Stimulated activated naive B cell treated with anti-CD40 and anti-IgM and Interleukin-4, amounts not matched to agents 10 μg/mL and 1 μg/mL and 100 μg/mL, for 72 hours (primary cell): ENCODE data around the gene VAT1L.

Experiments
- ATAC-seq, 2 donors: fragments of 150-1000 bp; cut with Tn5 transposase; replicated peaks; 2 replicates each; pipeline ENCODE4 v1.10.0; 2021; ENCODE audit warnings: moderate library complexity in 1 of 2
- DNase-seq: peaks from one replicate; pipeline ENCODE4 v3.0.0; 2021
- H3K27ac Mint-ChIP-seq: one replicate; pipeline ENCODE4 v1.8.0; 2022; ENCODE audit warnings: mild to moderate bottlenecking, mixed read lengths
- H3K27me3 Mint-ChIP-seq, 2 donors: one replicate each; pipeline ENCODE4 v1.8.0; 2022; ENCODE audit warnings: mixed read lengths in 2 of 2
- H3K36me3 Mint-ChIP-seq, 2 donors: one replicate each; pipeline ENCODE4 v1.8.0; 2022; ENCODE audit warnings: mixed read lengths in 2 of 2, mild to moderate bottlenecking in 1 of 2
- H3K4me1 Mint-ChIP-seq, 2 donors: one replicate each; pipeline ENCODE4 v1.8.0; 2022; ENCODE audit warnings: mixed read lengths in 2 of 2, mild to moderate bottlenecking in 1 of 2
- H3K4me3 Mint-ChIP-seq, 2 donors: one replicate each; pipeline ENCODE4 v1.8.0; 2022; ENCODE audit warnings: mild to moderate bottlenecking in 2 of 2, mixed read lengths in 2 of 2, moderate library complexity in 1 of 2
- H3K9me3 Mint-ChIP-seq, 2 donors: one replicate each; pipeline ENCODE4 v1.8.0; 2022; ENCODE audit warnings: mixed read lengths in 2 of 2, mild to moderate bottlenecking in 1 of 2

VAT1L gene

GRCh38 chr16:77834635-77835540 is 46.5 kb downstream of the VAT1L start:
- Mint-ChIP-seq H3K27me3 (no peaks in the 10 kb centered on the region), H3K27ac (no peak overlapping the region), H3K9me3 (no peaks in the 10 kb centered on the region), H3K36me3 (no peaks in the 10 kb centered on the region), H3K4me1 (no peaks in the 10 kb centered on the region), H3K4me3 (no peak overlapping the region)
- no peak for ATAC-seq
- no peak for DNase-seq

GRCh38 chr16:77836801-77837200 is 48.4 kb downstream of the VAT1L start:
- ATAC-seq (no peak), DNase-seq (no peak)
- Mint-ChIP-seq H3K9me3 (no peaks in the 10 kb centered on the region), H3K27ac (no peak overlapping the region), H3K4me3 (no peak overlapping the region), H3K27me3 (no peaks in the 10 kb centered on the region), H3K36me3 (no peaks in the 10 kb centered on the region), H3K4me1 (no peaks in the 10 kb centered on the region)

- no peaks in the 10 kb centered on the region for H3K27me3 Mint-ChIP-seq
- DNase-seq: no peak
- H3K27ac Mint-ChIP-seq: no peak overlapping the region
- no peak overlapping the region for H3K4me3 Mint-ChIP-seq
- no peak for ATAC-seq
- no peaks in the 10 kb centered on the region for H3K9me3 Mint-ChIP-seq
- H3K4me1 Mint-ChIP-seq: no peaks in the 10 kb centered on the region
- no peaks in the 10 kb centered on the region for H3K36me3 Mint-ChIP-seq
Observed at GRCh38 chr16:77838597-77839255, 50.4 kb downstream of the VAT1L start.

GRCh38 chr16:77840093-77840492 is 51.7 kb downstream of the VAT1L start:
- Mint-ChIP-seq H3K4me1 (no peaks in the 10 kb centered on the region), H3K9me3 (no peaks in the 10 kb centered on the region), H3K4me3 (no peak overlapping the region), H3K27me3 (no peaks in the 10 kb centered on the region), H3K27ac (no peak overlapping the region), H3K36me3 (no peaks in the 10 kb centered on the region)
- no peak for DNase-seq
- ATAC-seq: no peak

GRCh38 chr16:77840673-77841501 is 52.5 kb downstream of the VAT1L start:
- H3K4me1 Mint-ChIP-seq: no peaks in the 10 kb centered on the region
- H3K27me3 Mint-ChIP-seq: peaks cover 0 to 6% of the 10 kb centered on the region in 2 donors
- no peak for ATAC-seq
- no peaks in the 10 kb centered on the region for H3K9me3 Mint-ChIP-seq
- H3K36me3 Mint-ChIP-seq: no peaks in the 10 kb centered on the region
- no peak overlapping the region for H3K27ac Mint-ChIP-seq
- no peak for DNase-seq
- H3K4me3 Mint-ChIP-seq: no peak overlapping the region

GRCh38 chr16:77841502-77841763 is 53.1 kb downstream of the VAT1L start:
- ATAC-seq (no peak), DNase-seq (no peak)
- no peak overlapping the region for H3K27ac Mint-ChIP-seq
- peaks cover 0 to 6% of the 10 kb centered on the region in 2 donors for H3K27me3 Mint-ChIP-seq
- no peaks in the 10 kb centered on the region for H3K4me1 Mint-ChIP-seq
- H3K4me3 Mint-ChIP-seq: no peak overlapping the region
- H3K36me3 Mint-ChIP-seq: no peaks in the 10 kb centered on the region
- no peaks in the 10 kb centered on the region for H3K9me3 Mint-ChIP-seq

- no peaks in the 10 kb centered on the region for H3K36me3 Mint-ChIP-seq
- ATAC-seq (no peak), DNase-seq (no peak)
- no peak overlapping the region for H3K27ac Mint-ChIP-seq
- peaks cover 0 to 6% of the 10 kb centered on the region in 2 donors for H3K27me3 Mint-ChIP-seq
- H3K4me3 Mint-ChIP-seq: no peak overlapping the region
- H3K4me1 Mint-ChIP-seq: no peaks in the 10 kb centered on the region
- no peaks in the 10 kb centered on the region for H3K9me3 Mint-ChIP-seq
Observed at GRCh38 chr16:77842468-77842867, 54.1 kb downstream of the VAT1L start.

- no peak for DNase-seq
- H3K4me1 Mint-ChIP-seq: no peaks in the 10 kb centered on the region
- H3K27ac Mint-ChIP-seq: no peak overlapping the region
- ATAC-seq: no peak
- no peak overlapping the region for H3K4me3 Mint-ChIP-seq
- H3K9me3 Mint-ChIP-seq: no peaks in the 10 kb centered on the region
- no peaks in the 10 kb centered on the region for H3K36me3 Mint-ChIP-seq
- H3K27me3 Mint-ChIP-seq: peaks cover 0 to 6% of the 10 kb centered on the region in 2 donors
Observed at GRCh38 chr16:77843405-77843804, 55.0 kb downstream of the VAT1L start.

- Mint-ChIP-seq H3K36me3 (no peaks in the 10 kb centered on the region), H3K4me1 (no peaks in the 10 kb centered on the region), H3K9me3 (peaks cover 0 to 2% of the 10 kb centered on the region in 2 donors), H3K4me3 (no peak overlapping the region), H3K27ac (no peak overlapping the region), H3K27me3 (peaks cover 0 to 6% of the 10 kb centered on the region in 2 donors)
- ATAC-seq: no peak
- no peak for DNase-seq
Observed at GRCh38 chr16:77844801-77845200, 56.4 kb downstream of the VAT1L start.

GRCh38 chr16:77849646-77850258 is 61.4 kb downstream of the VAT1L start:
- DNase-seq (no peak), ATAC-seq (no peak)
- Mint-ChIP-seq H3K4me3 (no peak overlapping the region), H3K36me3 (no peaks in the 10 kb centered on the region), H3K27me3 (peaks cover 0 to 6% of the 10 kb centered on the region in 2 donors), H3K4me1 (no peaks in the 10 kb centered on the region), H3K27ac (no peak overlapping the region), H3K9me3 (peaks cover 0 to 2% of the 10 kb centered on the region in 2 donors)

- Mint-ChIP-seq H3K4me1 (no peaks in the 10 kb centered on the region), H3K9me3 (peaks cover 0 to 2% of the 10 kb centered on the region in 2 donors), H3K27me3 (peaks cover 0 to under 1% of the 10 kb centered on the region in 2 donors), H3K4me3 (no peak overlapping the region), H3K27ac (no peak overlapping the region), H3K36me3 (no peaks in the 10 kb centered on the region)
- no peak for DNase-seq
- no peak for ATAC-seq
Observed at GRCh38 chr16:77850636-77851333, 62.4 kb downstream of the VAT1L start.

- Mint-ChIP-seq H3K27me3 (no peaks in the 10 kb centered on the region), H3K9me3 (peaks cover 0 to 2% of the 10 kb centered on the region in 2 donors), H3K36me3 (no peaks in the 10 kb centered on the region), H3K4me3 (no peak overlapping the region), H3K4me1 (no peaks in the 10 kb centered on the region), H3K27ac (no peak overlapping the region)
- DNase-seq (no peak), ATAC-seq (no peak)
Observed at GRCh38 chr16:77853161-77853560, 64.8 kb downstream of the VAT1L start.

GRCh38 chr16:77856438-77857160 is 68.2 kb downstream of the VAT1L start:
- no peaks in the 10 kb centered on the region for H3K4me1 Mint-ChIP-seq

More at GRCh38 chr16:77856438-77857160, 68.2 kb downstream of the VAT1L start:
- H3K27me3 Mint-ChIP-seq: no peaks in the 10 kb centered on the region
- no peaks in the 10 kb centered on the region for H3K9me3 Mint-ChIP-seq
- DNase-seq (no peak), ATAC-seq (no peak)
- no peaks in the 10 kb centered on the region for H3K36me3 Mint-ChIP-seq
- H3K4me3 Mint-ChIP-seq: no peak overlapping the region
- H3K27ac Mint-ChIP-seq: no peak overlapping the region
